ENCODE measurements around the gene CARMIL1.
"Not testable (repeated sequence)": the region's sequence is repeated elsewhere in the genome, so short reads cannot be mapped to it uniquely, and the experiment has no call there.

Gene CARMIL1

GRCh38 chr6:25414755-25415154, 135.6 kb downstream of the CARMIL1 start:
- no peak for DNase-seq

GRCh38 chr6:25415274-25415673, 136.1 kb downstream of the CARMIL1 start:
- DNase-seq = no peak

GRCh38 chr6:25415701-25416100, 136.5 kb downstream of the CARMIL1 start:
- no peak for DNase-seq

- DNase-seq = no peak
Measured at GRCh38 chr6:25417046-25417605, 138.0 kb downstream of the CARMIL1 start.

GRCh38 chr6:25418454-25419052, 139.4 kb downstream of the CARMIL1 start:
- DNase-seq = no peak

- DNase-seq = no peak
Measured at GRCh38 chr6:25419879-25420278, 140.7 kb downstream of the CARMIL1 start.

GRCh38 chr6:25423358-25423757, 144.2 kb downstream of the CARMIL1 start:
- DNase-seq = no peak

GRCh38 chr6:25424303-25424702, 145.1 kb downstream of the CARMIL1 start:
- no peak for DNase-seq

- no peak for DNase-seq
Measured at GRCh38 chr6:25427549-25427948, 148.4 kb downstream of the CARMIL1 start.

GRCh38 chr6:25428758-25429317, 149.7 kb downstream of the CARMIL1 start:
- no peak for DNase-seq

- DNase-seq = no peak
Measured at GRCh38 chr6:25431306-25431974, 152.3 kb downstream of the CARMIL1 start.

- peak; percentile 40 to 47 for DNase-seq
Measured at GRCh38 chr6:25431975-25432307, 152.8 kb downstream of the CARMIL1 start.

GRCh38 chr6:25434921-25435320, 155.7 kb downstream of the CARMIL1 start:
- no peak for DNase-seq

- DNase-seq = no peak
Measured at GRCh38 chr6:25435416-25435985, 156.3 kb downstream of the CARMIL1 start.

GRCh38 chr6:25436760-25437159, 157.6 kb downstream of the CARMIL1 start:
- DNase-seq = no peak

- DNase-seq = no peak
Measured at GRCh38 chr6:25439368-25439767, 160.2 kb downstream of the CARMIL1 start.

- no peak for DNase-seq
Measured at GRCh38 chr6:25441663-25442270, 162.6 kb downstream of the CARMIL1 start.

- no peak for DNase-seq
Measured at GRCh38 chr6:25442898-25443297, 163.7 kb downstream of the CARMIL1 start.

GRCh38 chr6:25444521-25444920, 165.3 kb downstream of the CARMIL1 start:
- DNase-seq = not testable (repeated sequence)

- no peak for DNase-seq
Measured at GRCh38 chr6:25446830-25447569, 167.8 kb downstream of the CARMIL1 start.

- no peak for DNase-seq
Measured at GRCh38 chr6:25447570-25447929, 168.4 kb downstream of the CARMIL1 start.

- DNase-seq = no peak
Measured at GRCh38 chr6:25448965-25449538, 169.9 kb downstream of the CARMIL1 start.

GRCh38 chr6:25449774-25450173, 170.6 kb downstream of the CARMIL1 start:
- DNase-seq = no peak
